IMR-90 (cell line): ENCODE results near the gene TLL1. TPM values are rescaled to one million over a fixed set of nuclear protein-coding genes. Genes with fewer than 3 reads are reported as not detected.

Experiments
- ATAC-seq: fragments of 200-7000 bp; cut with Tn5 transposase; 2 replicates; pipeline ENCODE4 v1.9.1; 2020; ENCODE audit warnings: low read depth, mild to moderate bottlenecking, moderate library complexity
- BruUV-seq: library from RNA; stranded (reverse); fragments of 400-500 nt; replicated peaks from 2 replicates; lab custom pipeline; 2021; lab: Mats Ljungman, UMichigan
- CTCF ChIA-PET: fragments of 300-600 bp; formaldehyde crosslinking; extraction: SDS; loops from one replicate; lab custom pipeline; 2021; ENCODE audit warnings: antibody characterized with exemption; lab: Yijun Ruan, JAX
- POLR2A ChIA-PET: fragments of 300-600 bp; sonication (Branson Sonifier 250); formaldehyde crosslinking; loops from one replicate; lab custom pipeline; 2022; ENCODE audit warnings: antibody characterized with exemption; ENCODE audit not compliant: unreplicated experiment; lab: Charles Lee
- DNase-seq: peaks from one replicate; pipeline ENCODE4 v3.0.0; 2013
- H2AFZ ChIP-seq: replicated peaks from 2 replicates; pipeline ENCODE3; 2013; ENCODE audit warnings: low read length, mild to moderate bottlenecking; ENCODE audit not compliant: poor library complexity
- H2AK5ac ChIP-seq: 2 replicates; pipeline ENCODE4 v1.6.1; 2013; ENCODE audit warnings: low read depth, low read length, inconsistent platforms
- H2AK9ac ChIP-seq: replicated peaks from 2 replicates; pipeline ENCODE3; 2013; ENCODE audit warnings: mild to moderate bottlenecking, low read depth, low read length, moderate library complexity; ENCODE audit not compliant: poor library complexity
- H2BK120ac ChIP-seq: 2 replicates; pipeline ENCODE4 v1.6.1; 2013; ENCODE audit warnings: low read depth, low read length, inconsistent platforms
- H2BK15ac ChIP-seq: 3 replicates; pipeline ENCODE4 v1.6.1; 2013; ENCODE audit warnings: low read depth, low read length, inconsistent platforms
- H2BK20ac ChIP-seq: 2 replicates; pipeline ENCODE4 v1.6.1; 2013; ENCODE audit warnings: low read depth, mild to moderate bottlenecking, inconsistent platforms, low read length, moderate library complexity
- H2BK5ac ChIP-seq: 2 replicates; pipeline ENCODE4 v1.6.1; 2013; ENCODE audit warnings: mild to moderate bottlenecking, low read depth, low read length, inconsistent platforms; ENCODE audit not compliant: poor library complexity, severe bottlenecking
- H3K14ac ChIP-seq: replicated peaks from 2 replicates; pipeline ENCODE4 v1.6.1; 2013; ENCODE audit warnings: low read depth, low read length, inconsistent platforms
- H3K18ac ChIP-seq: 2 replicates; pipeline ENCODE4 v1.6.1; 2013; ENCODE audit warnings: low read depth, low read length, control low read depth
- H3K23ac ChIP-seq: 2 replicates; pipeline ENCODE4 v1.6.1; 2013; ENCODE audit warnings: low read depth, low read length, inconsistent platforms
- H3K27ac ChIP-seq: 2 replicates; pipeline ENCODE4 v1.5.1; 2013; ENCODE audit warnings: mild to moderate bottlenecking, control low read depth, low read length; ENCODE audit not compliant: insufficient read depth
- H3K27me3 ChIP-seq: 2 replicates; pipeline ENCODE4 v1.6.1; 2013; ENCODE audit warnings: low read length; ENCODE audit not compliant: control insufficient read depth, insufficient read depth
- H3K36me3 ChIP-seq: 2 replicates; pipeline ENCODE4 v1.6.1; 2013; ENCODE audit warnings: low read length, mixed read lengths; ENCODE audit not compliant: control insufficient read depth, insufficient read depth
- H3K4ac ChIP-seq: 2 replicates; pipeline ENCODE4 v1.6.1; 2013; ENCODE audit warnings: low read depth, low read length, inconsistent platforms
- H3K4me1 ChIP-seq: 2 replicates; pipeline ENCODE4 v1.6.1; 2013; ENCODE audit warnings: low read length, mixed read lengths; ENCODE audit not compliant: control insufficient read depth, insufficient read depth
- H3K4me2 ChIP-seq: 2 replicates; pipeline ENCODE4 v1.6.1; 2013; ENCODE audit warnings: low read depth, mild to moderate bottlenecking, control low read depth, low read length, moderate library complexity
- H3K4me3 ChIP-seq: 2 replicates; pipeline ENCODE4 v1.5.1; 2013; ENCODE audit warnings: low read depth, mild to moderate bottlenecking, control low read depth, low read length, moderate library complexity; ENCODE audit not compliant: insufficient read depth
- H3K56ac ChIP-seq: 2 replicates; pipeline ENCODE4 v1.6.1; 2013; ENCODE audit warnings: low read length, inconsistent platforms; ENCODE audit not compliant: insufficient read depth; ENCODE audit errors: extremely low read depth
- H3K79me1 ChIP-seq, 2 experiments: 2 replicates each; pipeline ENCODE4 v1.6.1; 2013; ENCODE audit warnings: low read length in 2 of 2, inconsistent platforms in 1 of 2, low read depth in 1 of 2
- H3K9ac ChIP-seq: 2 replicates; pipeline ENCODE4 v1.6.1; 2013; ENCODE audit warnings: low read depth, low read length, control low read depth
- H3K9me1 ChIP-seq: 2 replicates; pipeline ENCODE4 v1.6.1; 2013; ENCODE audit warnings: low read length, inconsistent platforms; ENCODE audit not compliant: insufficient read depth
- H3K9me3 ChIP-seq: 2 replicates; pipeline ENCODE4 v1.6.1; 2013; ENCODE audit warnings: low read length; ENCODE audit not compliant: control insufficient read depth, insufficient read depth
- H4K20me1 ChIP-seq: 2 replicates; pipeline ENCODE4 v1.6.1; 2013; ENCODE audit warnings: low read length, inconsistent platforms; ENCODE audit not compliant: insufficient read depth
- H4K5ac ChIP-seq: 2 replicates; pipeline ENCODE4 v1.6.1; 2013; ENCODE audit warnings: mild to moderate bottlenecking, low read depth, low read length, control low read depth
- H4K8ac ChIP-seq, 2 experiments: 2 replicates each; pipeline ENCODE4 v1.6.1; 2013; ENCODE audit warnings: low read depth in 2 of 2, low read length in 2 of 2, control low read depth in 1 of 2, inconsistent platforms in 1 of 2
- H4K91ac ChIP-seq: 2 replicates; pipeline ENCODE4 v1.6.1; 2013; ENCODE audit warnings: low read depth, low read length, inconsistent platforms; ENCODE audit not compliant: insufficient read depth
- ELK1 ChIP-seq: fragments of 150-350 bp; IDR thresholded peaks from 2 replicates; pipeline ENCODE4 v1.6.1; 2016; ENCODE audit warnings: low read depth, mild to moderate bottlenecking, low read length, moderate library complexity, borderline replicate concordance
- NFE2L2 ChIP-seq: fragments of 150-350 bp; IDR thresholded peaks from 2 replicates; pipeline ENCODE4 v1.6.1; 2016; ENCODE audit warnings: low read depth, mild to moderate bottlenecking, low read length
- POLR2A ChIP-seq: IDR thresholded peaks from 2 replicates; pipeline ENCODE4 v1.6.1; 2012; ENCODE audit warnings: mild to moderate bottlenecking, low read depth, low read length
- WGBS, 2 experiments: methylation state at CpG; one replicate each; pipeline versions ENCODE4 v1.1.5 to v1.1.7; 2013; ENCODE audit warnings: missing lambda C conversion rate in 2 of 2; ENCODE audit not compliant: insufficient read length in 1 of 2; ENCODE audit errors: extremely low coverage in 2 of 2; 5-methylcytosine and 5-hydroxymethylcytosine counted together
- dilution Hi-C: fragments of 300-500 bp; cut with HindIII; formaldehyde crosslinking; loops from one replicate; pipeline ENCODE4 v1.14.3; 2018; ENCODE audit warnings: low sequenced_read_pairs; ENCODE audit not compliant: unreplicated experiment
- in situ Hi-C: fragments of 300-500 bp; cut with MboI; formaldehyde crosslinking; loops from 3 replicates; pipeline ENCODE4 v1.14.3; 2019; ENCODE audit warnings: low sequenced_read_pairs, inconsistent platforms, mixed read lengths
- intact Hi-C: fragments of 100-400 bp; cut with micrococcal nuclease; formaldehyde crosslinking; loops from 2 replicates; pipeline ENCODE4 v1.10.0; 2022
- polyA plus RNA-seq, 3 experiments: library from polyadenylated mRNA; depleted of rRNA; stranded (reverse); fragments of >200 nt; gene quantifications; 2 replicates each; pipeline ENCODE4 v1.2.3, GENCODE V29; 2012; ENCODE audit warnings: low replicate concordance in 1 of 3
- total RNA-seq: library from RNA; depleted of rRNA; stranded (reverse); fragments of >200 nt; gene quantifications from 2 replicates; pipeline ENCODE4 v1.2.3, GENCODE V29; 2012

TLL1 gene
- total and polyA plus RNA-seq, 2 of the 4 experiments (the other 2 are of a cell fraction): not detected

DNA sequence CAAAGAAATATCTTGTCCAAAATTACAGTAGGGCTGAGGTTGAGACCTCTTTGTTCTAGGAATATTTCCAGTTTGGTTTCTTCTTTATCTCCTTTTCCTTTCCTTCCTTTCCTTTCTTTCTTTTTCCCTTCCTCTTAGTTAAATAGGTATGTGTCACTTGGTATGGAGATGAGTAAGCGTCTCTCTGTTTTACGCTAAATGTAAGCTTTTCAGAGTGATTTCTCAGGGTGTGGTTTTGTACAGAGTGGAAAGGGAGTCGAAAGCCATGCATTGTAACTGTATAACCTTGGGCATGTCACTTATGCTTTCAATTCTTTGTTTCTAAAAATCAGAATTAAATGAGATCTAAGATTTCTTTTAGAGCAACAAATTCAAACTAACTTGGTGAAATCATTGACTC, 54.8 kb downstream of the TLL1 start:
- H3K79me1 ChIP-seq: no peaks in the 10 kb centered on the region
- no peak overlapping the region for H2AK5ac ChIP-seq
- H3K23ac ChIP-seq: no peak overlapping the region
- H3K9me3 ChIP-seq: peaks cover 6% of the 10 kb centered on the region
- no peaks in the 10 kb centered on the region for H3K36me3 ChIP-seq
- POLR2A ChIA-PET: no interaction called here
- H3K27me3 ChIP-seq: no peaks in the 10 kb centered on the region
- BruUV-seq: no TSS peak
- no peak overlapping the region for H3K9ac ChIP-seq
- ATAC-seq (no peak), DNase-seq (no peak)
- no peak overlapping the region for H3K27ac ChIP-seq
- H4K5ac ChIP-seq: no peak overlapping the region
- no peak for TF ChIP-seq POLR2A
- TF ChIP-seq NFE2L2: no peak
- no peak for TF ChIP-seq ELK1
- H2AK9ac ChIP-seq: no peak overlapping the region
- in situ Hi-C loops (no loop called here), intact Hi-C loops (no loop called here), dilution Hi-C loops (no loop called here)
- no peak overlapping the region for H2BK20ac ChIP-seq
- H3K4me3 ChIP-seq: no peak overlapping the region
- H2AFZ ChIP-seq: no peak overlapping the region
- no peak overlapping the region for H3K18ac ChIP-seq
- H3K4me1 ChIP-seq: no peaks in the 10 kb centered on the region
- no peaks in the 10 kb centered on the region for H3K9me1 ChIP-seq
- no peaks in the 10 kb centered on the region for H4K20me1 ChIP-seq
- no peak overlapping the region for H2BK15ac ChIP-seq
- no peak overlapping the region for H3K4me2 ChIP-seq
- CTCF ChIA-PET: no interaction called here
- H4K8ac ChIP-seq: no peak overlapping the region
- no peak overlapping the region for H2BK5ac ChIP-seq
- no peak overlapping the region for H2BK120ac ChIP-seq
- no peak overlapping the region for H3K14ac ChIP-seq
- WGBS, 2 experiments: no CpG with 5 or more reads among the region's 3 CpGs
- H4K91ac ChIP-seq: no peak overlapping the region
- H3K4ac ChIP-seq: no peak overlapping the region
- no peak overlapping the region for H3K56ac ChIP-seq
